HG02759 (cell line): ENCODE results near the gene MATCAP1.

ENCODE experiments used
- ATAC-seq: cut with Tn5 transposase; IDR thresholded peaks from one replicate; pipeline ENCODE4 v1.9.1; 2021; ENCODE audit warnings: mild to moderate bottlenecking, moderate library complexity; ENCODE audit not compliant: unreplicated experiment

MATCAP1 gene

DNA sequence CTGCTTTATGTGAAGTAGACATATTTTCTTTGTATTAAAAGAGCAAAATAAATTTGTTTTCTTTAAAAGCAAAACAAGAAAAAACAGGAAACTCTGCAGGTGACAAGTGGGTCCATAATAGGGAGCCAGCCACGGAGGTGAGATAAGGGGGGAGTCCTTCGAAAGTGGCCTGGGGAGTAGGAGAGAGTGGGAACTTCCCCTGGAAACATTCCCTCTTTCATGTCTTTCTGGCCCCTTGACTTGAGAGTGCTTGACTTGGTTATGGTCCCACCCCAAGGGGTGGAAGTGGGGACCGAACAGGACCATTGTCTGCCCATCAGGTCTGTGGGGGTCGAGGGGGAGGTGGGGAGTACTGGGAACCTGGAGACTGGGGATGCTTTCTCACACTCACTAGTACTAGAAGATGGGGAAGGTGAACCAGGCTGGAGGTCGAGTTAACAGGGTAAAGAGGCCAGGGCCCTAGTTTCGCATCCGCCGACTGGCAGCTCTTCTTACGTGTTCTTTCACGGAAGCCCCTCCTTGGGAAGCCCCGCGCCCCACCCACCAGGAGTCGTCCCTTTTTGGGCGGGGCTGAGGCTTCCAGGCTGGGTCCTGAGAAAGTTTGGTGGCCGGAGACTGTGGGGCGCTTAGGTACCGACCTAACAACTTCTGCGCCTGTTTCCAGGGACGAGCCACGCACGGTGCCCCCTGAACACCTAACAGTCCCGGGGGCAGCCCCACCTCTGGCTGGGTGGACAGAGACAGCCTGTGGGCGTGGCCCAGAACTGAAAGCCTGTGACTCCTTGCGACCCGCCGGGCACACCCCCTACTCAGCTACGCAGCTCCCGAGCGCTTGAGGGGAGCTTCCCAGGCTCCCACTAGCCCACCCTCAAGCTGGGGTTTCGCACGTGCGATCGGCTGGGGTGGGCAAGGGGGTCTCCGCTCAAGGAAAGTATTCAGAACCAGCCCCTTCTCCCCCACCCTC lies 24.8 kb downstream of the MATCAP1 start:
- ATAC-seq, result peak; percentile 42

DNA sequence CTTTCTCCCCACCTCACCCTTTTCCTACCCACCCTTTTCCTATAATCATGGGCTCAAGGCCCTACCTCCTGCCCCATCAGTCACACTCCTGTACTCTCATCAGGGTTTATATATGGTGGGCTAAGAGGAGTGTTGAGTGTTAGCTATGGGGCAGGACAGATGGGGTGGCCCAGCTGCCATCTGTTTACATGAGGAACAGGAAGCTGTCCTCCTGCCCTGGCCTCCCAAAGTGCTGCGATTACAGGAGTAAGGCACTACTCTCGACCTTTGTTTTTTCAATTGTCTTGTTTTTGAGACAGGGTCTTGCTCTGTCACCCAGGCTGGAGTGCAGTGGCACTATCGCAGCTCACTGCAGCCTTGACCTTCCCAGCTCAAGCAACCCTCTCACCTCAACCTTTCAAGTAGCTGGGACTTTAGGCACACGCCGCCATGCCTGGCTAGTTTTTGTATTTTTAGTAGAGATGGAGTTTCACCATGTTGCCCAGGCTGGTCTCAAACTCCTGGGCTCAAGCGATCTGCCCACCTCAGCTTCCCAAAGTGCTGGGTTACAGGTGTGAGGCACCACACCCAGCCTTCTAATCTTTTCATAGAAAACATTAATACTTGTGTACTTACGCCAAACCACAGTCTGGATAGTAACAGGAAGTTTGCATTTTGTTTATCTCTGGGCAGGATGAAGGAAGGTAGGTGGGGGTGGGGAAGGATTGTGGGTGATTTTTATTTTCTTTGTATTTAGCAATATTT lies 25.7 kb downstream of the MATCAP1 start:
- no peak for ATAC-seq

DNA sequence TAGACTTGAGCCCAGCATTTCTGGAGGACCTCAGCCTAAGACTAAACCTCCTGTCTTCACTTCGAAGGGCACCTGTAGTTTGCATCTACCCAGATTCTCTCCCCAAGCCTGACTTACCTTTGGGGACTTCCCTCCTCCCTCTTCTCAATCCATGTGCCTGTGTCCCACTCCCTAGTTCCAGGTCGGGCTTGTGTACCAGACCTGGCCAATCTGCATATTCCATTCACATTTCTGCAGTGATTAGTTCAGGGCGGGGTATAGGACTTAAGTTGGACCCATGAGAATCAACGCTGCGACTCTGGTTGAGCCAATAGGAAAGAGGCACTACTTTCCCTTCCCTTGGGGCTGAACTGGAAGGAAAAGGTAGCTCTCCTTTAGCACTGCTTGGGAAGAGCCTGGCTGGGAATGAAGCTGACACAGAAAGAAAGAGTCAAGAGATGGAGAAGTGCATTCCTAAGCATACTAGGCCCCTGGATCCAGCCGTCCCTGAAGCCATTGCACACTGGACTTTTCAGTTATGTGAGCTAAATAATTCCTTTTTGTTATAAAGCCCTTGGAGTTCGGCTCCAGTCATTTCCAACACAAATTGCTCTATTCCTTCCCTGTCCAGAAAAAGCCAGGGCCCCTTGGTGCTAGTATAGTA lies 26.5 kb downstream of the MATCAP1 start:
- ATAC-seq, result no peak

DNA sequence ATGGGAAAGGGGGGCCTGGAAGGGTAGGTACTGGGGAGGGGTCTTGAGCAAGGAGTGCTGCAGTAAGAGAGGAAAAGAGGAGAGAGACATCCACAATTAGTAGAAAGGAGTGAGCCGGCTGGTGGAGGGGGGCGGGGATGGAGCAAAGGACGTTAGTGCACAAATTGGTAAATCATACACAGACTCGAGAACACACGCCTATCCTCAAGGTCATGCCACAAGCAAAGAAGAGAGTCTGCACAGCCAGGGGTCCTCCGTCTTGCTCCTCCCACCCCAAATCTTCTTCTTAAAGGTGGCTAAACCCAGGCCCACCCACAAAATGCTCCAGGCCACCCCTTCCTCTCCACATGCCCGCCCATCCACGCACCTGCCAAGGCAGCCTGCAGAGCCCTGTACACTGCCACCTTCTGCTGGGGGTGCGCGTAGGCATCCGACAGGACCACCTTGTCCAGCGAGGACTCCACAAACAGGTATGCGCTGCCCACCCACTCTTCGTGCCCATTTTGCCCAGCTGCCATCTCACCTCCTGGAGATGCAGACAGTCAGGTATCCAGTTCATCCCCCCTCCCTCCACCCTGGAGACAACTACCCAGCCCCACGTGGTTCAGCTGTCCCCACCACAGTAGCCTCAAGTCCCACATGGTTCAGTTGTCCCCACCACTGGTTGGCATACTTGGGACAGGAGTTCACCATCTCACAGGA lies 27.5 kb downstream of the MATCAP1 start:
- no peak for ATAC-seq

DNA sequence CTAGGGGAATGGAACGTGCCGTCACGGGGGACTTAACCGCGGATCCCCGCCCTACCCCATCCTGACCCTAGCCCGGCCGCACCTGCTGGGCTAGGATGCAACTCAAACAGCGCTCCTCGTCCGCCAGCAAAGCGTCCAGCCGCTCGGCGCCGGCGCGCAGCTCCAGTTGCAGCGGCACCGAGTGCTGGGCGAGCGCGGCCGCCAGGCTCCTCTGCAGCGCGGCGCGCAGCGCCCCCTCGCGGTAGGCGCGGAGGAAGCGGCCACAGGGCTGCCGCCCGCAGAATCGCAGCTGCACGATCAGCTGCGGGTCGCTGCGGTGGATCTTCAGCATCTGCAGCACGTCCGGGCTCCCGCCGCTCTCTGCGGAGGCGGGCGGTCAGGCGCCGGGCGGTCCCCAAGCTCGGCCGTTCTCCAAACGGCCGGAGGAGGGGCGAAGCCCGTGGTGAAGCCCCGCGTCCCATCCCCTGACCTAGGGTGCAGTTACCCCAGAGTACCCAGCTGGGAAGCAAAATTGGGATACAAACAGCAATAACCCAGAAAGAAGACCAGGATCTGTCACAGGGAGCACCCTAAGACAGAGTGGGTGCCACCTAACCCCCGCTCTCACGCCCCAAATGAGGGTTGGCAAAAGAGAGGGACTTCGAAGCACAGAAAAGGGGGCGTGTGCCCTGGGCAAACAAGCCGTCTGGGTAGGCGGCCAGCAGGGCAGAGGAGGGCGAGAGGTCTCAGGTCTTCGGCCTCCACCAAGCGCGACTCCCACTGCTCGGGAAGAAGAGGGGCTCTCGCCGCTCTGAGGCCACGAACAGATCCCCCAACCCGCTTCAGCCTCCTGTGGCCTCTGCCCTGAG lies 28.2 kb downstream of the MATCAP1 start:
- ATAC-seq, result peak; percentile 35

DNA sequence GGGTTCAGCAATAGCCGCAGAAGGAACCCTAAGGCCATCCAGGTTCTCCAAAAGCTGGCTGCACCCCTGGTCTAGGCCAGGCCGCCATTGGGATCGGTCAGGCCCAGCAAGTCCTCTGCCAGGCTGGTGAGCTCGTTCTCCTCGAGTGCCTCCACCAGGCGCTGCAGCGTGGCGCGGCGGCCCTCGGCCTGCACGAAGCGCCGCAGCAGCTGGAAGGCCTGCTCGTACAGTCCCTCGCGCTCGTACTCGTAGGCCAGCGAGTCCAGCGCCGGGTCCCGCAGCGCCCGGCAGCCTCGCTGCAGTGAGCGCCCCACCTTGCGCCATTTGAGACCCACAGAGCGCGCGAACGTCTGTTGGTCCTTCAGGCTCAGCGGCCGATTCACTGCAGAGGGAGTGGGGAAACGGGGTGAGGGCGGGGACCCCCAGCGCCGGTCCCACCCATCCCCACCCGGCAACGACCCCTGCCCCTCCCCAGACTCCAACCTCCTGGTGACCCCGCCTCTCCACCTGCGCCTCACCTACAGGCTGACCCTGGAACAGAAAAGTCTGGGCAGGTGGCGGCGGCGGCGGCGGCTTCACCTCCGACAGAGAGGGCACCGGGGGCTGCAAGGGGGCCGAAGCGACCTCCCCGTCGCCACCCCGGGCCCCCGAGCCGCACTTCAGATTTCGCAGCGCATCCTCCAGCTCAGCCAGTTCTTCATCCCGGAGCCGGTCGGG lies 29.0 kb downstream of the MATCAP1 start:
- ATAC-seq, result no peak

DNA sequence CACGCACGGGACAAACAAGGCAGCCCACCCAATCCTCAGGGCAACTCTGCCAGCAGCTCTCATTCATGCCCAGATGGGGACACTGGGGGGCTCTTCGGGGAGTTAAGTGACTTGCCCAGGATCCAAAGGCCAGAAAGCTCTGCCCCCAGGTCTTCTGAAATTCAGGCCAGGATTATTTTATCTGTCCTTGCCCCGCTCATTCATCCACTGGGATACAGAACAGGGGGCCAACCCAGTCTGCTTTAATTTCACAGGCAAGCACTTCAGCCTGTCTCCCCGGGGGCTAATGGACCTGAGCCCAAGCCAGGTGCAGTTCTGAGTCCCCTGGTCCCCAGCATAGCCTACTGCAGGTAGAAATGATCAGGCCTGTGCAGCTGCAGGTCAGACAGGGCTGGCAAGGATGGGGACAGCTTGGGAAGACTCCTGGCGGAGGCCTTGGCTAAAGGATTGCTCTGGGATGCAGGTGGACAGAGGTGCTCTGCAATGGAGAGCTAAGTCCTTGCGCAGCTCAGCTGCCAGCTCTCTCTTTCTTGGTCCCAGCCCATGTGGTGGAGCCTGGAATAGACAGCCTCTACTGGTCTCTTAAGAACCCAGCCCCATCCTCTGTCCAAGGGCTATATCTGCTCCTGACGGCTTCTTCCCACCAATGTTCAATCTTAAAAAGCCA lies 32.2 kb downstream of the MATCAP1 start:
- no peak for ATAC-seq

DNA sequence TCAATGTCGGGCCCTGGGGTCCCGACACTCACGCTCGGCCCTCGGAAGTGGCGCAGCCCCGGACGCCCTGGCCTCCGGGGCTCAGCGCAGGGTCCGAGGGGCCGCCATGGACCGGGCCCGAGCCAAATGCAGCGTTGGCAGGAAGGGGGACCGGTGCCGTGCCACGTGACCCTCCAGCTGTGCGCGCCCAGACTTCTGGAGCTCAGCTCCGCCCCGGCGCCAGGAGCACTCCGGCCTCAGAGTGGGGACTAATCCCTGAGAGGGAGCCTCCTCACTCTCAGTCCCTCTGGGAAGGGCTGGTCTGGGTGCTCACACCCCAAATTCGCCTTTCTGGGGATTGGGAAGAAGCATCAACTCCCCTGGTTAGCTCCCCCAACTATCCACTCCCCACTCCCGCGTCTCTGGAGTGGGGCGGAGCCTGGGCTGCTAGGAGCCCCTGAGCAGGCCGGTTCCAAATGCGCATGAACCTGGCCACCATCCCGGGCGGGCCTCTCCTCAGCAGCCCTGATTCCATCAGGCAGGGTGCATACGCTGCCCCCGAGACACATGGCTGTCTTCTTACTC lies 32.8 kb downstream of the MATCAP1 start, which contains the start of gene B3GNT9:
Gene B3GNT9, minus strand, starts transcription at position 166 of the 564 bp plus-strand sequence. CDS start 513 bp downstream, outside the sequence.
- peak; percentile 42 for ATAC-seq

DNA sequence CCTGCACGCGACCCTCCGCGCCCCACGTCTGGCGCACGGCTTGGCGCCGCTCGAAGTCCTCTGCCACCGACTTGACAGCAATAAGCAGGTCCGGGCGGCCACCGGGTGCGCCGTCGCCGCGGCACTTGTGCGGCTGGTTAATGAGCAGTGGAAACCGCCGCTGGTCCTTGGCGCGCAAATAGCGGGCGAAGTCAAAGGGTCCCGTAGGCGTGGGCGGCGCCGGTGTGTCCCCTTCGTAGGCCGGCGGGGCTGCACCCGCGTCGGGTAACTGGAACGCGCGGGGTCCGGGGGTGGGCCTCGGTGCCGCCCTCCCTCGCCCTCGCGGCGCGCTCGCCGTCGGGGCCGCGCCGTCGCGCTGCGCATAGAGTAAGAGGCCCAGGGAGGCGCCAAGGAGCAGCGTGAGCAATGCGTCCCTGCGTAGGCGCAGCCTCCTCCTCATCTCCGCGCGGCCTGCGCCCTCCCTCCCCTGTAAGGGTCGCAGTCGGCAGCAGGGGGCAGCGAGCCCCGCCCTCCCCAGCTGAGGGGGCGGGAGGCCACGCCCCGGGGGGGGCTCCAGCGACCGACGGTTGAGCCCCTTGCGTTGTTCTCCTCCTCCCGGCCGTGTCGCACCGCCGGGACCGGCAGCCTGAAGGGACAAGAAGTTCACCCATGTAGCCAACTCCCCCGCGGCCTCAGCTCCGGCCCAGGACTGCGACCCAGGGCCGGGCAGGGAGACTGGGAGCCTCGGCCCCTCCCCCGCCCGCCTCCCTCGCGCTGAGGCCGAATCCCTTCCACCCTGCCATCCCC lies 33.5 kb downstream of the MATCAP1 start:
- peak; percentile 47 for ATAC-seq

DNA sequence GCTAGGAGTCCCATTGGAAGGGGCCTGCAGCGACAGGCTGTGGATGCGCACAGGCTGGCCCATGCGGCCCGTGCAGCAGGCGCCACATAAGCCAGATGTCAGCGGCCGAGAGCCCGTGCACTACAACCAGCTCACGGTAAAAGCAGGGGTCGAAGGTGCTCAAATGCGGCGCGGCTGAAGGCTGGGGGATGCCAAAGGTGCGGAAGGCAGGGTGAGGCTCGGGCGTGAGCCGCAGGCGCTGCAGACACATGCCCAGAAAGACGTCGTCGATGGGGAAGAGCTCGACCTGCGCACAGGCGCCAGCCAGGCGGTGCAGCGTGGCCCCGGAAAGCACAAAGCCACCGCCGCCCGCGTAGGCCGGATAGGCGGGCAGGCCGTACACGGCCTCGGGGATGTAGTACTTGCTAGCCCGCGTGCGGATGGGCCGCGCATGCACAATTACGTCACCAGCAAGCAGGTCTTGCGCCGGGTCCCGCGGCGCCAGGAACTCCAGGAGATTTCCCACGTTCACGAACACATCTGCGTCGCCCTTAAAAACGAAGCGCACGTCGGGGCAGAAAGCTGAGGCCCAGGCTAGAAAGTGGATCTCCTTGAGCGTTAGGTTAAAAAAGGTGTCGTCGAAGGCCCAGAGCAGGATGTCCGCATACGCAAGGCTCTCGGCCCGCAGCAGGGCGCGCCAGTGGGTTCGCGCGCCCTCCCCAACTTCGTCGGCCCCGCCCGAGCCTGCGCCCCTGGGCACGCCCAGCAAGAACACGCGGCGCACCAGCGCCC lies 34.3 kb downstream of the MATCAP1 start:
- no peak for ATAC-seq

DNA sequence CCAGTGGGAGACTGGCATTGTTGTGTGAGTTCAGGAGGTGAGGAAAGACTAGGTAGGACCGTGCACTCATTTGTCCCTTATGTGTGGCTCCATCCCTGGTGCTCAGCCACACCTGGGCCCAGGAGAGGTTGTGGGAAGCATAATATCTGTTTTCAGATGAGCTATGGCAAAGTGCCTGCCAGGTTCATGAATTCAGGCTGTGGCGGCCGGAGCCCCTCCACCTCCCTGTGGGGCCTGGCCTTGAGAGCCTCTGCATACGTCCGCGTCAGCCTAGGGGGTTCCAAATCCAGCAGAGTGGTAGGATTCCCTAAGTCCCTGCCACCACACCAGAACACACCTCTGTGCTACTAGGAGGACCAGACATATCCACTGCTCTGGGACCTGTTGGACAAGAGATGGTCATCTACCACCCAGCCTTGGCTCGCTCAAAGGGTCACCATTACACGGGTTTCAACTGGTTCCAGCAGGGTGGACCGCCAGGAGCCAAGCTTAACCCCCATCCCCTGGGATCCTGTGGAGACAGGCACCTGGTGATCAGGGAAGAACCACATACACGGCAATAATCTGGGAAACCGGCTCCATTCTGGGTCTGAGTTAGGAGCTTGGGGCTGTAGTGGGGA lies 35.0 kb downstream of the MATCAP1 start:
- no peak for ATAC-seq

DNA sequence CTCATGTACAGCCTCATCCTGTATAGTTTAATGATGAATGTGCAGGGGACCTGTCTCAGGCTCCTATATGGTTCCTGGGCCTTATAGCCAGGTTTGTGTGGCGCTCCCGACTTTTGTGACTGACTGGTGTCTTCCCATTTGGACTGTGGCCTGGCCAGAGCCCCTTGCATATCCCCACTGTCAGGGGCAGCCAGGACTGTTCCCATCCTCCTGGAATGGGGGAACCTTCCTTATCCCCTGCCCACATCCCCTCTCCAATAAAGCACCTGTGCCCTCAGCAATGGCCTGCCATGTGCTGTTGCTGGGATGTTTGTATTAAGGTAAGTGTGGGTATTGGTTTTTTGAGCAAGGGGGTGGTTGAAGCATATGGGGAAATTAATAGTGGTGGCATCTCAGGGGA lies 35.5 kb downstream of the MATCAP1 start:
- no peak for ATAC-seq

DNA sequence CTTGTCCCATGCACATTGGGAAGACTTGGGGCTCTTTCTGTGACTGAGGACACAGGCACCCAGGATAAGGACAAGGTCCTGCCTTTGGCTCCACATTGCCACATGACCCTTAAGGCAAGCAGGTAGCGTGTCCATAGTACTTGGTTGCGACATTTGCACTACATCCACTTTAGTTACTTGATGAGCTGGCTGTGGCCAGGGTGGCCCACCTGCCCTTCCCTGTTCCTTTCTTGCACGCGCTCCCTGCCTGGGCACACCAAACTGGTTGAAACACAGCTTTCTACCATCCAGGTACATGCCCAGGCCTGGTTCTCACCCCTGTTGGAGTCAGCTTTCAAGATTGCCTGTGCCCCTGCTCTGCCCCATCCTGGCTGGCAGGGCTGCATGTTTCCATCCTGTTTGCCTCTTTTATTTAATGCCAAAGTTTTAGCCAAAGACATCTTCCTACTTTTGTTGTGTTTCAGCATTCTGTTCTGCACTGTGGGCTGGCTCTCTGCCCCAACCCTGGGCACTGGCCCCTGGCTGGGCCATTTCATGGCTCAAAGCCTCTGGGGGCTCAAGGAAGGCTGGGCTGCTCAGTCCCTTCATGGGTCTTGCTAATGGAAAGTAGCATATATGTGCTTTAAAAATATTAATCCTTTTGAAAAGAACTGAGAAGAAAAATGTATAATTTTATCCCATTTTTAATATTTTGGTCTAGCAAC lies 36.2 kb downstream of the MATCAP1 start:
- no peak for ATAC-seq

DNA sequence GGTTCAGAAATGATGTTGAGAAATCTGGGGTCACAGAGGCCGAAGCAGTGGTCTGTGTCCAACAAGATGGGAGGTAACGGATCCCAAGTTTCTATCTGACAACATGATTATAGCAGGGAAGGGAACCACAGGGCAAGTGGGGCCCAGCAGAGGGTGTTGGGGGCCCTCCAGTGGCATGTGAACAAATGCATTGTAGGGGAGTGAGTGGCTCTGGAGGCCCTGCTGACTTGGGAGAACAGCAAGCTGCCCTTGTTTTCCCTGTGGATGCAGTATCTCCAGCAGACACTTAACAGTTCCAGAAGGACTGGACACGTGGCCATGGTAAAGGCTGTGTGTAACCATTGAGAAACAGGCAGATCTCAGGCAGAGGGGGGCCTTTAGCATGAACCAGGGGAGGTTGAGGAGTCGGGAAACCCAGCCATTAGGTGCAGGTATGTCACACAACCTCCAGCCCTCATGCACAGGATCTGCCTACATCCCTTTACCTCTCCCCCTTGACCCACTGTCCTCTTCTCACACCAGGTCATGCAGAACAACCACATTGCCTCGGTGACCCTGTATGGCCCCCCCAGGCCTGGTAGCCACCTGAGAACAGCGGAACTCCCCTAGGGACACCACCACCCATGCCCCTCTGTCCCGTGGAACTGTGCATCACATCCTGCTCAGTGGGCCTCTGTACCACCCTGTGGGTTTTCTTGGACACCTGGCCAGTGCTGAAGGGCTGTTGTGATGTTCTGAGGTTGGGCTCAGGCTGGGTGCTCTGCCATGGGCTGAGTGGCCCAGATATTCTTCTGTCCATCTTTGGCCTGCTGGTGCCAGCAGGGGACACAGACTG lies 37.0 kb downstream of the MATCAP1 start:
- ATAC-seq, result no peak

DNA sequence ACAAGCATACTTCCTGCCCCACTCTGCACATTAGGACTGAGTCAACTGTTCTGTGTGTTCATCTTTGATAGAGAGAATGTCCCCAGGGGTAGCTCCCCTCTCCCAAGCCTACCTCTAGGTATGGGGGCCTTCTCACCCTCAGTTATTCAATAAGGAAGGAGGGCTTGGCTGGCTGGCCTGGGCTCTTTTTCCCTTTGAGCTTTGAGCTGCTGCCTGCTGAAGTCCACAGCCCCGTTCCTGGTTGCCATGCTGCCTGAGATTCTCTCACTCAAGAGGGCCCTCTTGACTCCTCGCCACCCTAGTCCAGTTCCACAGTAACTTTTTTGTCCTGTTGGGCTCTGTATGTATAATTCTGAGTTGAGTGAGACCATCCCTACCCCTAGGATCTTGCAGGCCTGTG lies 38.0 kb downstream of the MATCAP1 start:
- ATAC-seq, result no peak
